Eye (tissue), 1 donor: ENCODE measurements around the gene IL1F10.

ENCODE experiments used
- DNase-seq: peaks from one replicate; pipeline ENCODE4 v3.0.0-alpha.2; 2015

IL1F10 gene

DNA sequence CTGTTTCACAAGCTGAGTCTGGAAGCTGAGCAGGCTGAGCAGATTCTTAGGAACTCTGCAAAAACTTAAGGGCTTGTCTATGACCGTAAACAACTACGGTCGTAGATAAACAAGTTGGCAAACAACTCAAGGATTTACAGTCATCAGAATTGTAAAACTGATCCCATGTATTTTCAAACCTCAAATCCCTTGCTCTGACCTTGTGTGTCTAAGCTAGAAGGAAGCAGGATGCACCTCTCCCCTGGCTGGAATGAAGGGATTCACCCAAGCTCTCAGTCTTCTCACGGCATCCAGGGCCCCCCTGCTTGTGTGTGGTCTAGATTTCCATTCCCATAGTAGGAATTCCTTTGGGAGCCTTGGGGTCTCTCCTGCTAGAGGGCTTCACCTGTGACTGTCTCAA lies 47.2 kb downstream of the IL1F10 start:
- DNase-seq: no peak

DNA sequence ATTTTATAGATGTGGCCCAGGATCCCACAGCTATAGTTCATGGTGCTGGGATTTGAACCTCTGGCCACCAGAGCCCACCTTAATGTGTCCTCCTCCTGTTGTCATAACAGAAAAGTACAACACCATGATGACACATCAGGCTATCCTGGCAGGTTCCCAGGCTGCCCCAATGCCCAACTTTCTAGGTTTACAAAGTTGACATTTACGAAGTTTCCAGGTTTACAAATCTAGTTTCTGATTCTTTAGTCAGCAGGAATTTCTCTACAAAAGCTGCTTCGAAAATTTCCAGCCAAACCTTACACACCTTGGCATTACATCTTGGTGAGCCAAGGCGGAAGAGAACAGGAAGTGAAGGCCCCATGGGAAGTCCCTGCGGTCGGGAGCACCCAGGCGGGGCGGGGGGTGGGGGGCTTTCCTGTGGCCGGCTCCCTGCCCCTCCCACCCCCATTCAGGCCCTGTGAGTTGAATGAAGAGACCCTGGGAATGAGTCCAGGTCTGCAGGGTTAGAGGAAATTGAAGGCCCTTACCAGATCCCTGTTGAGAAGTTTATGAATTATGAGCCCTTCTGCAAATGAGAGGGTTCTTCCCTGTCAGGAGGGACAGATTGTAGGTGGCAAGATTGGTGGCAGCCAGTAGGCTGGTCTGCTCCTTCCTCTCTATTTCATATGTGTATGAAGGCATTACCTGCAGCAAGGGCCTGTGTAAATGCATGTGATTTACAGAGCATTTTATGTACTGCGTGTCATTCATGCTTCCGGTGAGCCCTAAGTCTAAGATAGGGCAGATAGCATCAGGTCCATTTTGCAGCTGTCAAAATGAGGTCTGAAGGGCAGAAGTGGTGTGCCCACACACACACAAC lies 48.6 kb downstream of the IL1F10 start:
- DNase-seq: no peak

DNA sequence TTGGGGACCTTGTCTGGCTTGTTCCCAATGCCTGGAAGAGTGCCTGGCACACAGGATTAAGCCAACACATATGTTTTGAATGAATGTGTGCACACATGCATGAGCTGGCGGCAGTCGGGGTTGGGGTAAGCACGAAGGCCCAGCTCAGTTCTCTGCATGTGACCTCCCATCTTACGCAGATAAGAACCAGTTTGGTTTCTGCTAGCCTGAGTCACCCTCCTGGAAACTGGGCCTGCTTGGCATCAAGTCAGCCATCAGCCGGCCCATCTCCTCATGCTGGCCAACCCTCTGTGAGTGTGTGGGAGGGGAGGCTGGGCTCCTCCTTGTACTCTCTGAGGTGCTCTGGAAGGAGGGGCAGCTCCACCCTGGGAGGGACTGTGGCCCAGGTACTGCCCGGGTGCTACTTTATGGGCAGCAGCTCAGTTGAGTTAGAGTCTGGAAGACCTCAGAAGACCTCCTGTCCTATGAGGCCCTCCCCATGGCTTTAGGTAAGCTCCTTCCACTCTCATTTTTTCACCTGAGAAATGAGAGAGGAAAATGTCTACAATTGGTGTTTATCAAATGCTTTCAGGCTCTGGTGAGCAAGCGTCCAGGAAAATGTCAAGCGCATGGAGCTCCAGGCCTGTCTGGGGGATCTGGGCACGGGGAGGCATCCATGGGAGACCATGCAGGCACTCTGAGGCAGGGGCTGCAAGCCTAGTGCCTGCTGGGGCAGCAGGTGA lies 49.9 kb downstream of the IL1F10 start:
- DNase-seq: peak; percentile 59

DNA sequence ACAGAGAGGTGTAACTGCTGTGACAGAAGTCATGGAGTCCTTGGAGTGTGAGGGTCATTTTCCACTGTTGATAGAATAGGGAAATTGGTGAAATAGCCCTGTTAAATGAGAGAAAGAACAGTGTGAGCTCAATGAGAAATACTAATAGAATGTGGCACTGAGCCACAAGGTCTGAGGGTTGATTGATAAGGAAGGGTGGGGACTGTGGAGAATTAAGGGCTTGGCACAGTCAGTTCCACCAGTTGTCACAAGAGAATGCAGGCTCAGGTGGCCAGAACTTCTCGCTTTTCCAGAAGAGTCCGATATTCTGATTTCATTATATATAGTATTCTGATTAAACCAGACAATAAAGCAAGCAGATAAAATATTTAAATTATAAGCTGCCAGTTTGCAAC lies 50.5 kb downstream of the IL1F10 start:
- DNase-seq: no peak

DNA sequence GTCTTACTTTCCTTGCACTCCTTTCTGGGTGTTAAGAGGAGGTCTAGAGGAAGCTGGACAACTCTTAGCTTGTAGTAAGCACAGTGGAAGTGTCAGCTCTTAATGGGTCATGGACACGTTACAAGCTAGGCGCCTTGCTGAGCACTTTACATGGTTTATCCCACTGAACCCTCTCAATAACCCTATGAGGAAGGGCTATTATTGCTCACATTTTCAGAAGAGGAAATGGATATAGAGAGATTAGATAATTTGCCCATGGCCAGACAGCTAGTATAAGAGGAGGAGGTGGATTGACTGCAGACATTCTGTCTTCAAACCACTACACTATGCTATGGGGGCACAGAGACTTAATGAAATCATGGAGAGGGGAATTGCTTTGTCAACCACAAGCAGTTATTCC lies 51.3 kb downstream of the IL1F10 start:
- DNase-seq: no peak

DNA sequence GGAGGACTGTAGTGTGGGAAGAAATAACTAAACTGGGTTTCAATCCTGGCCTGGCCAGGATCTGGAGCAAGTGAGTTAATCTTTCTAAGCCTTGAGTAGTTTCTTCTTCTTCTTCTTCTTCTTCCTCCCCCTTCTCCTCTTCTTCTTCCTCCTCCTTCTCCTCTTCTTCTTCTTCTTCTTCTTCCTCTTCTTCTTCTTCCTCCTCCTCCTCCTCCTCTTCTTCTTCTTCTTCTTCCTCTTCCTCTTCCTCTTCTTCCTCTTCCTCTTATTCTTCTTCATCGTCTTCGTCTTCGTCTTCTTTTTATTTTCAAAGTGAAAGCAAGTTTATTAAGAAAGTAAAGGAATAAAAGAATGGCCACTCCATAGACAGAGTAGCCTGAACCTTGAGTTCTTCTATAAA lies 53.1 kb downstream of the IL1F10 start:
- no peak for DNase-seq

DNA sequence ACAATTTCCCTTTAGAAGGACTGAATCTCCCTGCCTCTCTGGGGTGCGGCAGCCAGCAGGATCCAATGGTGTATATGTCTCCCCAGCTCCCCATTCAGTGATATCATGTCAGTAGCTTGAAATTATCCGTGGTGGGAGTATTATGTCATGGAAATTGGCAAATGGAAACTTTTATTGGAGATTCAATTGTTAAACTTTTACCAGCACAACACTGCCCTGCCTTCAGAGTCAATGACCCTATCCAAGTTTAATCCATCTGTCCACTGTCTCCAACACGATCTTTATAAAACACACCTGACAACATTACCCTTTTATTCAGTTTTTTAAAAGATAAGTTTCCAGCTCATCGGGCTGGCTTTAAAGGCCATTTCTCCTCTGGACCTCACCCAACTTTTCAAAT lies 54.6 kb downstream of the IL1F10 start:
- no peak for DNase-seq

DNA sequence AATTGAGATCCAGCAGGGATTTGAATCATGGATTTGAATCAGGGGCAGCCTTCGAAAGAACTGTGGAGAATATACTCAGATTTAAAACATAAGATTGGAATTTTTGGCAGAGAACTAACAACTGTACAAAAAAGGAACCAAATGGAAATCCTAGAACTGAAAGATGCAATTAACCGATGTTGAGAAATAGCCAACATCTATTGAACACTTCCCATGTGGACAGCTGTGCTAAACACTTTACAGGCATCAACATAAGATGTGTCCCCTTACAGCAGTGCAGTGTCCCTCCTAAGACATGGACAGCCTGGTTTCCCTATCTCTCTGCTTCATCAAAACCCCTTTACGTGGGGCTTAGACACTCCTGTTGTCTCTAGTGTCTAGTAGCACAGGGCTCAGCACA lies 56.0 kb downstream of the IL1F10 start:
- no peak for DNase-seq

DNA sequence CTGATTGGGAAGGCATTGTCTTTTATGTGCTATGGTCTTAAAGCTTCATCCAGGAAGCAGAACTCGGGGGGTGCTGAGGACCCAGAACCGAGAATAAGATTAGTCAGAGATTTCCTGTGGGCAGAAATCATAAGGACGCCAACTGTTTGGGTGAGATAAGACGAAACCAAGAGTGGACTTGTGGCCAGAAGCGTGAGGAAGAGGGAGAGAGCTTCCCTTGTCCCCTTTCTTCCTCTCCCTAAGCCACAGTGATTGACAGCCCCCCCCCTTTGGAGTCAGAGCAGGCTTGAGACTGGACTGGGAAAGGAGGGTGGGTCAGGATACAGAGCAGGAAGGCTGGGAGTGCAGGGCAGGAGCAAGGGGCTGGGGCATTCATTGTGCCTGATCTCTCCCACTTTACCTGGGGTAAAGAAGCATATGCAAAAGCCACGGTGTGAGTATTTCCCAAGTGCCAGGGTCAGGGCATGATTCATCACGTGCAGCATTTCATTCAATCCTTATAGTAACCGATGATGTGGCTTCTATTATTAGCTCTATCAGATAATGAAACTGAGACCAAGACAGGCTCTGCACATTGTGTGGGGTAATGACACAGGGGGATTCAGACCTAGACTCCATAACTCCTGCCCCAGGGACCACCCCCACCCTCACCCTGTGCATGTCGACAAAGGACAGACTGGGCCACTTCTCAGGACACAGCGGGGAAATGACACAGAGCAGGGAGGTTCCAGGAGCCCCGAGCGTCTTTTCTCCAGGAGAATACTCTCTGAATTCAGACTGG lies 56.6 kb downstream of the IL1F10 start:
- DNase-seq: no peak
